ENCODE data around the gene ITIH4.

- TF ChIP-seq, protein P1, sequence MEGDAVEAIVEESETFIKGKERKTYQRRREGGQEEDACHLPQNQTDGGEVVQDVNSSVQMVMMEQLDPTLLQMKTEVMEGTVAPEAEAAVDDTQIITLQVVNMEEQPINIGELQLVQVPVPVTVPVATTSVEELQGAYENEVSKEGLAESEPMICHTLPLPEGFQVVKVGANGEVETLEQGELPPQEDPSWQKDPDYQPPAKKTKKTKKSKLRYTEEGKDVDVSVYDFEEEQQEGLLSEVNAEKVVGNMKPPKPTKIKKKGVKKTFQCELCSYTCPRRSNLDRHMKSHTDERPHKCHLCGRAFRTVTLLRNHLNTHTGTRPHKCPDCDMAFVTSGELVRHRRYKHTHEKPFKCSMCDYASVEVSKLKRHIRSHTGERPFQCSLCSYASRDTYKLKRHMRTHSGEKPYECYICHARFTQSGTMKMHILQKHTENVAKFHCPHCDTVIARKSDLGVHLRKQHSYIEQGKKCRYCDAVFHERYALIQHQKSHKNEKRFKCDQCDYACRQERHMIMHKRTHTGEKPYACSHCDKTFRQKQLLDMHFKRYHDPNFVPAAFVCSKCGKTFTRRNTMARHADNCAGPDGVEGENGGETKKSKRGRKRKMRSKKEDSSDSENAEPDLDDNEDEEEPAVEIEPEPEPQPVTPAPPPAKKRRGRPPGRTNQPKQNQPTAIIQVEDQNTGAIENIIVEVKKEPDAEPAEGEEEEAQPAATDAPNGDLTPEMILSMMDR (IDR thresholded peaks at IDR 0.05) = no peak
- TF ChIP-seq POLR2AphosphoS5 (IDR thresholded peaks at IDR 0.05) = no peak
Observed at GRCh38 chr3:52771702-52772101, 58.8 kb downstream of the ITIH4 start.

All from esophagus muscularis mucosa (tissue), 3 donors.